HepG2 (cell line): ENCODE measurements around the gene ARMH3. TPM values are rescaled to one million over a fixed set of nuclear protein-coding genes. Genes with fewer than 3 reads are reported as not detected.

ENCODE experiments used
- ATF6 ChIP-seq: sonication (generic); formaldehyde crosslinking; conservative IDR thresholded peaks from 2 replicates; pipeline ENCODE4 v1.4.0; 2020; ENCODE audit warnings: missing genetic modification reagents
- E2F2 ChIP-seq: sonication (generic); formaldehyde crosslinking; IDR thresholded peaks from 2 replicates; pipeline ENCODE4 v1.4.0; 2020; ENCODE audit warnings: missing genetic modification reagents, borderline replicate concordance
- GRHL1 ChIP-seq: sonication (generic); formaldehyde crosslinking; conservative IDR thresholded peaks from 2 replicates; pipeline ENCODE4 v1.8.0; 2022; ENCODE audit warnings: missing genetic modification reagents
- HMGXB3 ChIP-seq: sonication (generic); formaldehyde crosslinking; IDR thresholded peaks from 2 replicates; pipeline ENCODE4 v1.4.0; 2020; ENCODE audit warnings: missing genetic modification reagents, borderline replicate concordance
- JARID2 ChIP-seq: sonication (generic); formaldehyde crosslinking; IDR thresholded peaks from 2 replicates; pipeline ENCODE4 v1.8.1; 2023; ENCODE audit warnings: missing genetic modification reagents, inconsistent platforms; ENCODE audit not compliant: insufficient replicate concordance
- MLX ChIP-seq: IDR thresholded peaks from 2 replicates; pipeline ENCODE4 v1.6.1; 2016
- MXI1 ChIP-seq: IDR thresholded peaks from 3 replicates; pipeline ENCODE4 v1.6.1; 2012; ENCODE audit warnings: low read depth, low read length, inconsistent platforms, borderline replicate concordance
- NFKB2 ChIP-seq: sonication (generic); formaldehyde crosslinking; IDR thresholded peaks from 2 replicates; pipeline ENCODE4 v1.4.0; 2020; ENCODE audit warnings: missing genetic modification reagents, borderline replicate concordance
- TCF7 ChIP-seq: sonication (generic); IDR thresholded peaks from 2 replicates; pipeline ENCODE4 v1.6.1; 2016; ENCODE audit warnings: antibody characterized with exemption, low read depth
- TOE1 ChIP-seq: sonication (generic); formaldehyde crosslinking; IDR thresholded peaks from 2 replicates; pipeline ENCODE4 v1.4.0; 2020; ENCODE audit warnings: mild to moderate bottlenecking, missing genetic modification reagents
- ZBTB7B ChIP-seq: sonication (generic); formaldehyde crosslinking; IDR thresholded peaks from 2 replicates; pipeline ENCODE4 v1.4.0; 2020; ENCODE audit warnings: missing genetic modification reagents
- ZNF235 ChIP-seq: sonication (generic); formaldehyde crosslinking; IDR thresholded peaks from 2 replicates; pipeline ENCODE4 v1.8.1; 2023; ENCODE audit warnings: mild to moderate bottlenecking, missing genetic modification reagents, borderline replicate concordance
- ZNF253 ChIP-seq: sonication (generic); formaldehyde crosslinking; IDR thresholded peaks from 2 replicates; pipeline ENCODE4 v1.8.0; 2022; ENCODE audit warnings: mild to moderate bottlenecking, missing genetic modification reagents, borderline replicate concordance
- ZNF331 ChIP-seq: sonication (generic); formaldehyde crosslinking; IDR thresholded peaks from 2 replicates; pipeline ENCODE4 v1.4.0; 2020; ENCODE audit warnings: missing genetic modification reagents
- ZNF549 ChIP-seq: sonication (generic); formaldehyde crosslinking; IDR thresholded peaks from 2 replicates; pipeline ENCODE4 v1.5.0; 2020; ENCODE audit warnings: missing genetic modification reagents
- ZNF558 ChIP-seq: sonication (generic); formaldehyde crosslinking; IDR thresholded peaks from 2 replicates; pipeline ENCODE4 v1.9.0; 2022; ENCODE audit warnings: mild to moderate bottlenecking, missing genetic modification reagents, borderline replicate concordance
- ZNF569 ChIP-seq: sonication (generic); formaldehyde crosslinking; IDR thresholded peaks from 2 replicates; pipeline ENCODE4 v1.5.0; 2020; ENCODE audit warnings: mild to moderate bottlenecking, missing genetic modification reagents, moderate library complexity, borderline replicate concordance
- ZNF766 ChIP-seq: sonication (generic); formaldehyde crosslinking; IDR thresholded peaks from 2 replicates; pipeline ENCODE4 v1.5.0; 2020; ENCODE audit warnings: missing genetic modification reagents, borderline replicate concordance
- ZNF83 ChIP-seq: sonication (generic); formaldehyde crosslinking; IDR thresholded peaks from 2 replicates; pipeline ENCODE4 v1.4.0; 2020; ENCODE audit warnings: missing genetic modification reagents, mild to moderate bottlenecking, borderline replicate concordance
- polyA plus RNA-seq, 8 experiments: library from polyadenylated mRNA; depleted of rRNA in 3 of 8; stranded (reverse) in 7 of 8; unstranded in 1 of 8; fragments of >200 nt; fragmentation: Illumina TruSeq in 4 of 8; extraction: Trizol in 4 of 8; gene quantifications; 2 replicates each; pipeline versions ENCODE4 v1.2.1 to v1.2.3, GENCODE V29; 2011 to 2016; ENCODE audit warnings: low read depth in 4 of 8, missing spikeins in 1 of 8, mixed read lengths in 1 of 8; ENCODE audit not compliant: insufficient read depth in 1 of 8
- total RNA-seq, 5 experiments: library from RNA; depleted of rRNA; stranded (reverse); fragments of >200 nt; fragmentation: Illumina TruSeq; extraction: Trizol; gene quantifications; 2 replicates each; pipeline ENCODE4 v1.2.3, GENCODE V29; 2016; ENCODE audit warnings: low read depth in 1 of 5

The ARMH3 gene
- total and polyA plus RNA-seq, 2 of the 13 experiments (the other 11 are each of a cell fraction or from before 2014, with no cell fraction given), result 8.4 to 16.9 TPM

GRCh38 chr10:101818119-101818871 lies 237.7 kb downstream of the ARMH3 start, which contains the start of gene OGA (continued):
- TF ChIP-seq NFKB2 (peak; percentile 75; the same call in 1 of the 2 replicates), ZNF558 (CRISPR knock-in tag) (peak; percentile 19), TOE1 (CRISPR knock-in tag) (no peak), ATF6 (no peak), HMGXB3 (CRISPR knock-in tag) (peak; percentile 71; the same call in 1 of the 2 replicates), E2F2 (CRISPR knock-in tag) (no peak), ZNF253 (CRISPR knock-in tag) (no peak), TCF7 (no peak), ZNF83 (CRISPR knock-in tag) (peak; percentile 96; the same call in 1 of the 2 replicates), GRHL1 (CRISPR knock-in tag) (no peak), MLX (CRISPR knock-in tag) (peak; percentile 59; the same call in 1 of the 2 replicates), ZNF766 (CRISPR knock-in tag) (0 out of 2 replicates have a peak, but pooled peaks have one; percentile 50), ZNF331 (CRISPR knock-in tag) (no peak), ZNF569 (CRISPR knock-in tag) (no peak; the same call in 1 of the 2 replicates), ZBTB7B (CRISPR knock-in tag) (no peak), MXI1 (peak; percentile 51; the same call in 1 of the 3 replicates), ZNF235 (CRISPR knock-in tag) (no peak), ZNF549 (CRISPR knock-in tag) (no peak), JARID2 (CRISPR knock-in tag) (no peak)
